Urinary bladder (tissue), 4 donors: ENCODE measurements around the gene BABAM2. TPM values are rescaled to one million over a fixed set of nuclear protein-coding genes. Genes with fewer than 3 reads are reported as not detected.
"Not testable (repeated sequence)": the region's sequence is repeated elsewhere in the genome, so short reads cannot be mapped to it uniquely, and the experiment has no call there.

Experiments used
- DNase-seq: peaks from one replicate; pipeline ENCODE4 v3.0.0-alpha.2; 2015; ENCODE audit errors: extremely low spot score
- H3K27ac ChIP-seq: one replicate; pipeline ENCODE4 v1.5.1; 2013; ENCODE audit warnings: low read depth, mild to moderate bottlenecking, moderate library complexity
- H3K36me3 ChIP-seq: one replicate; pipeline ENCODE4 v1.6.1; 2013; ENCODE audit warnings: mild to moderate bottlenecking, moderate library complexity; ENCODE audit not compliant: insufficient read depth
- H3K4me1 ChIP-seq: one replicate; pipeline ENCODE4 v1.6.1; 2013; ENCODE audit warnings: mild to moderate bottlenecking, moderate library complexity; ENCODE audit not compliant: insufficient read depth
- H3K4me3 ChIP-seq: one replicate; pipeline ENCODE4 v1.5.1; 2013; ENCODE audit warnings: low read depth, low read length
- WGBS: extraction: QIAGEN DNeasy Blood & Tissue Kit; methylation state at CpG from one replicate; pipeline ENCODE4 v1.1.7; 2013; 5-methylcytosine and 5-hydroxymethylcytosine counted together
- polyA plus RNA-seq: library from polyadenylated mRNA; stranded (reverse); fragments of 200-250 nt; gene quantifications from one replicate; pipeline ENCODE4 v1.2.3, GENCODE V29; 2013
- total RNA-seq: library from RNA; depleted of rRNA; stranded (reverse); fragments of >200 nt; gene quantifications from one replicate; pipeline ENCODE4 v1.2.3, GENCODE V29; 2014
- donor health status: healthy with polysubstance abuse.
- donor health status: healthy.

The BABAM2 gene
- total and polyA plus RNA-seq, 2 donors: 37.0 to 40.6 TPM

- H3K36me3 ChIP-seq, H3K27ac ChIP-seq, H3K4me3 ChIP-seq, DNase-seq, H3K4me1 ChIP-seq: not testable (repeated sequence)
- WGBS: 96% methylated on average over 11 of the region's 11 CpGs
These were observed 444.7 kb downstream of the BABAM2 start for GRCh38 chr2:28335265-28335664.

GRCh38 chr2:28335666-28336065, 445.1 kb downstream of the BABAM2 start:
- DNase-seq: no peak
- H3K4me3 ChIP-seq: no peak overlapping the region
- no peaks in the 10 kb centered on the region for H3K4me1 ChIP-seq
- no peaks in the 10 kb centered on the region for H3K36me3 ChIP-seq
- WGBS: 93% methylated on average over 6 of the region's 6 CpGs
- no peak overlapping the region for H3K27ac ChIP-seq

GRCh38 chr2:28336264-28336980, 445.9 kb downstream of the BABAM2 start:
- Histone ChIP-seq H3K27ac (no peak overlapping the region), H3K4me3 (no peak overlapping the region), H3K36me3 (no peaks in the 10 kb centered on the region), H3K4me1 (no peaks in the 10 kb centered on the region)
- 88% methylated on average over 13 of the region's 13 CpGs for WGBS
- no peak for DNase-seq

GRCh38 chr2:28336982-28337627, 446.6 kb downstream of the BABAM2 start:
- H3K36me3 ChIP-seq: no peaks in the 10 kb centered on the region
- H3K4me1 ChIP-seq: no peaks in the 10 kb centered on the region
- no peak for DNase-seq
- 89% methylated on average over 16 of the region's 16 CpGs for WGBS
- no peak overlapping the region for H3K27ac ChIP-seq
- H3K4me3 ChIP-seq: no peak overlapping the region

- Histone ChIP-seq H3K4me1 (no peaks in the 10 kb centered on the region), H3K27ac (peak overlapping the region; percentile 58), H3K36me3 (no peaks in the 10 kb centered on the region), H3K4me3 (no peak overlapping the region)
- 23% methylated on average over 14 of the region's 14 CpGs for WGBS
- DNase-seq: no peak
These were observed 447.7 kb downstream of the BABAM2 start for GRCh38 chr2:28338046-28338817.

GRCh38 chr2:28338831-28339321, 448.3 kb downstream of the BABAM2 start:
- 64% methylated on average over 7 of the region's 7 CpGs for WGBS
- Histone ChIP-seq H3K27ac (peak overlapping the region; percentile 51), H3K4me3 (no peak overlapping the region), H3K4me1 (no peaks in the 10 kb centered on the region), H3K36me3 (no peaks in the 10 kb centered on the region)
- DNase-seq: no peak

- 91% methylated on average over 10 of the region's 10 CpGs for WGBS
- Histone ChIP-seq H3K4me1 (no peaks in the 10 kb centered on the region), H3K36me3 (no peaks in the 10 kb centered on the region), H3K27ac (peak overlapping the region; percentile 25), H3K4me3 (no peak overlapping the region)
- DNase-seq: no peak
These were observed 449.1 kb downstream of the BABAM2 start for GRCh38 chr2:28339516-28340175.

GRCh38 chr2:28340312-28341202, 450.0 kb downstream of the BABAM2 start:
- no peaks in the 10 kb centered on the region for H3K36me3 ChIP-seq
- 66% methylated on average over 15 of the region's 15 CpGs for WGBS
- H3K27ac ChIP-seq: no peak overlapping the region
- DNase-seq: no peak
- H3K4me3 ChIP-seq: no peak overlapping the region
- no peaks in the 10 kb centered on the region for H3K4me1 ChIP-seq

GRCh38 chr2:28341208-28341891, 450.8 kb downstream of the BABAM2 start:
- H3K27ac ChIP-seq: no peak overlapping the region
- no peak for DNase-seq
- H3K4me3 ChIP-seq: no peak overlapping the region
- 68% methylated on average over 17 of the region's 17 CpGs for WGBS
- no peaks in the 10 kb centered on the region for H3K36me3 ChIP-seq
- H3K4me1 ChIP-seq: no peaks in the 10 kb centered on the region

- Histone ChIP-seq H3K27ac (peak overlapping the region; percentile 64), H3K4me3 (no peak overlapping the region), H3K4me1 (no peaks in the 10 kb centered on the region), H3K36me3 (no peaks in the 10 kb centered on the region)
- no peak for DNase-seq
- WGBS: 21% methylated on average over 15 of the region's 15 CpGs
These were observed 451.8 kb downstream of the BABAM2 start for GRCh38 chr2:28342081-28342967.

GRCh38 chr2:28343184-28343942, 452.8 kb downstream of the BABAM2 start:
- no peak for DNase-seq
- WGBS: 78% methylated on average over 5 of the region's 5 CpGs
- Histone ChIP-seq H3K27ac (no peak overlapping the region), H3K4me3 (no peak overlapping the region), H3K4me1 (no peaks in the 10 kb centered on the region), H3K36me3 (no peaks in the 10 kb centered on the region)
